Astrocyte (in vitro differentiated cells and primary cell): ENCODE results near the gene FAM222A. TPM values are rescaled to one million over a fixed set of nuclear protein-coding genes. Genes with fewer than 3 reads are reported as not detected.

ENCODE experiments used
- DNase-seq: peaks from one replicate; pipeline ENCODE4 v3.0.0-alpha.2; 2010; ENCODE audit warnings: low read depth
- FAIRE-seq: peaks from 2 replicates; lab custom pipeline; 2011; peaks lifted over from hg19 to GRCh38; lab: Jason Lieb, UNC
- H2AFZ ChIP-seq: 2 replicates; pipeline ENCODE4 v1.6.0; 2012; ENCODE audit warnings: low read depth, low read length, inconsistent platforms
- H3K27ac ChIP-seq: 2 replicates; pipeline ENCODE4 v1.5.1; 2011; ENCODE audit warnings: low read depth, low read length, inconsistent platforms
- H3K27me3 ChIP-seq: 2 replicates; pipeline ENCODE4 v1.6.0; 2011; ENCODE audit warnings: low read length, inconsistent platforms; ENCODE audit not compliant: insufficient read depth
- H3K36me3 ChIP-seq: 2 replicates; pipeline ENCODE4 v1.5.1; 2011; ENCODE audit warnings: low read length, inconsistent platforms; ENCODE audit not compliant: insufficient read depth
- H3K4me1 ChIP-seq: 2 replicates; pipeline ENCODE4 v1.5.1; 2011; ENCODE audit warnings: low read length, inconsistent platforms; ENCODE audit not compliant: insufficient read depth
- H3K4me2 ChIP-seq: 2 replicates; pipeline ENCODE4 v1.6.0; 2012; ENCODE audit warnings: low read length, inconsistent platforms
- H3K4me3 ChIP-seq: 2 replicates; pipeline ENCODE4 v1.5.1; 2011; ENCODE audit warnings: low read depth, mild to moderate bottlenecking, low read length, inconsistent platforms; ENCODE audit not compliant: insufficient read depth
- H3K79me2 ChIP-seq: 2 replicates; pipeline ENCODE4 v1.6.0; 2012; ENCODE audit warnings: mild to moderate bottlenecking, low read length, inconsistent platforms; ENCODE audit not compliant: insufficient read depth
- H3K9ac ChIP-seq: 2 replicates; pipeline ENCODE4 v1.6.0; 2012; ENCODE audit warnings: mild to moderate bottlenecking, low read length, inconsistent platforms
- H3K9me3 ChIP-seq: 2 replicates; pipeline ENCODE4 v1.5.1; 2012; ENCODE audit warnings: low read depth, mild to moderate bottlenecking, low read length, inconsistent platforms; ENCODE audit not compliant: insufficient read depth
- H4K20me1 ChIP-seq: 2 replicates; pipeline ENCODE4 v1.6.0; 2012; ENCODE audit warnings: low read length, inconsistent platforms; ENCODE audit not compliant: insufficient read depth
- H3K27ac Mint-ChIP-seq: one replicate; pipeline ENCODE4 v1.8.0; 2021; ENCODE audit warnings: mild to moderate bottlenecking, mixed read lengths; ENCODE audit not compliant: unreplicated experiment
- H3K27me3 Mint-ChIP-seq: one replicate; pipeline ENCODE4 v1.8.0; 2021; ENCODE audit warnings: low read depth, mixed read lengths; ENCODE audit not compliant: unreplicated experiment
- H3K36me3 Mint-ChIP-seq: one replicate; pipeline ENCODE4 v1.8.0; 2021; ENCODE audit warnings: low read depth, mixed read lengths; ENCODE audit not compliant: unreplicated experiment
- H3K4me1 Mint-ChIP-seq: one replicate; pipeline ENCODE4 v1.8.0; 2021; ENCODE audit warnings: low read depth, mixed read lengths; ENCODE audit not compliant: unreplicated experiment
- H3K4me3 Mint-ChIP-seq: one replicate; pipeline ENCODE4 v1.8.0; 2021; ENCODE audit warnings: mild to moderate bottlenecking, moderate library complexity, mixed read lengths; ENCODE audit not compliant: unreplicated experiment
- H3K9me3 Mint-ChIP-seq: one replicate; pipeline ENCODE4 v1.8.0; 2021; ENCODE audit warnings: mild to moderate bottlenecking, mixed read lengths; ENCODE audit not compliant: unreplicated experiment
- EZH2 ChIP-seq: IDR thresholded peaks from 2 replicates; pipeline ENCODE4 v1.6.1; 2012; ENCODE audit warnings: mild to moderate bottlenecking, low read length, inconsistent platforms; ENCODE audit not compliant: insufficient read depth
- total RNA-seq: library from RNA; stranded (reverse); gene quantifications from 2 replicates; pipeline ENCODE4 v1.2.1, GENCODE V29; 2021
- TF ChIP-seq, protein P1 (sequence below): IDR thresholded peaks from 2 replicates; pipeline ENCODE4 v1.5.1; 2011; ENCODE audit warnings: low read depth, mild to moderate bottlenecking, inconsistent platforms, low read length, moderate library complexity; ENCODE audit not compliant: insufficient read depth

FAM222A gene
- total RNA-seq, 1 donor from 2014 or later, result 1.2 TPM

DNA sequence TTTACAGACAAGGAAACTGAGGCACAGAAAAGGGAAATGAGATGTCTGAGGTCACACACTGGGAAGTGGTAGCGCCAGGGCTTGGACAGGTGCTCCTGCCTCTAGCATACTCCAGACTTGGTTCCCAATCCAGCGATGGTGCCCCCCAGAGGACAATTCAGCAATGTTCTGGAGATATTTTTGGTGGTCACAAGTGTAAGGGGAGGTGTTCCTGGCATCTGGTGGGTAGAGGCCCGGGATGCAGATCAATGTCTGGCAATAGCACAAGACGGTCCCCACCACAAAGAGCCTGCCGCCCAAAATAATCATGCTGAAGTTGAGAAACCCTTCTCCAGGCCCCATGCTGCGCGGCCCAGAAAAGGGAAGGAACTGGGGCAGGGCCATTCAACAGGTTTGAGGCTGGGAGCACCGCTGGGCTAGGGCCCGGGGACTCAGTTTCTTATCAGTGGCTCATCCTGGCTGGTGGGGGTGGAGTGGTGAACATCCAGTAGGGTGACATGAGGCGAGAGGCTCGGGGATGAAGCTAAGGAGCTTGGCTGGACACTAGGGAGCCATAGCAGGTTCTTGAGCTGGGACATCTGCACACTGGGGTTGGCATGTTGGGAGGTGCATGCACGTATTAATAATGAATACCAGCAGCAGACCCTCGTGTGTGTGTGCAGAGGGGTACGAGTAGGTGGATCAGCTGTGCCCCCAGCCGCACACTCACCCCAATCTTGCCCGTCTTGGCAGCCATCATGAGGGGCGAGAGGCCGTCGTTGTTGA lies 84.5 kb downstream of the FAM222A start:
- H3K4me2 ChIP-seq, result no peak overlapping the region
- no peak overlapping the region for H3K27ac Mint-ChIP-seq
- H3K36me3 ChIP-seq, result no peaks in the 10 kb centered on the region
- no peaks in the 10 kb centered on the region for H3K9me3 ChIP-seq
- H3K27me3 ChIP-seq, result no peaks in the 10 kb centered on the region
- FAIRE-seq (no peak), DNase-seq (no peak)
- no peak overlapping the region for H3K4me3 ChIP-seq
- H3K4me1 Mint-ChIP-seq, result no peaks in the 10 kb centered on the region
- no peak overlapping the region for H3K9ac ChIP-seq
- peaks cover 3% of the 10 kb centered on the region for H3K4me1 ChIP-seq
- no peaks in the 10 kb centered on the region for H3K79me2 ChIP-seq
- H4K20me1 ChIP-seq, result no peaks in the 10 kb centered on the region
- H3K27ac ChIP-seq, result no peak overlapping the region
- no peaks in the 10 kb centered on the region for H3K36me3 Mint-ChIP-seq
- TF ChIP-seq, protein P1, sequence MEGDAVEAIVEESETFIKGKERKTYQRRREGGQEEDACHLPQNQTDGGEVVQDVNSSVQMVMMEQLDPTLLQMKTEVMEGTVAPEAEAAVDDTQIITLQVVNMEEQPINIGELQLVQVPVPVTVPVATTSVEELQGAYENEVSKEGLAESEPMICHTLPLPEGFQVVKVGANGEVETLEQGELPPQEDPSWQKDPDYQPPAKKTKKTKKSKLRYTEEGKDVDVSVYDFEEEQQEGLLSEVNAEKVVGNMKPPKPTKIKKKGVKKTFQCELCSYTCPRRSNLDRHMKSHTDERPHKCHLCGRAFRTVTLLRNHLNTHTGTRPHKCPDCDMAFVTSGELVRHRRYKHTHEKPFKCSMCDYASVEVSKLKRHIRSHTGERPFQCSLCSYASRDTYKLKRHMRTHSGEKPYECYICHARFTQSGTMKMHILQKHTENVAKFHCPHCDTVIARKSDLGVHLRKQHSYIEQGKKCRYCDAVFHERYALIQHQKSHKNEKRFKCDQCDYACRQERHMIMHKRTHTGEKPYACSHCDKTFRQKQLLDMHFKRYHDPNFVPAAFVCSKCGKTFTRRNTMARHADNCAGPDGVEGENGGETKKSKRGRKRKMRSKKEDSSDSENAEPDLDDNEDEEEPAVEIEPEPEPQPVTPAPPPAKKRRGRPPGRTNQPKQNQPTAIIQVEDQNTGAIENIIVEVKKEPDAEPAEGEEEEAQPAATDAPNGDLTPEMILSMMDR, result no peak
- TF ChIP-seq EZH2, result no peak
- H3K9me3 Mint-ChIP-seq, result no peaks in the 10 kb centered on the region
- no peaks in the 10 kb centered on the region for H3K27me3 Mint-ChIP-seq
- no peak overlapping the region for H3K4me3 Mint-ChIP-seq
- H2AFZ ChIP-seq, result no peak overlapping the region

DNA sequence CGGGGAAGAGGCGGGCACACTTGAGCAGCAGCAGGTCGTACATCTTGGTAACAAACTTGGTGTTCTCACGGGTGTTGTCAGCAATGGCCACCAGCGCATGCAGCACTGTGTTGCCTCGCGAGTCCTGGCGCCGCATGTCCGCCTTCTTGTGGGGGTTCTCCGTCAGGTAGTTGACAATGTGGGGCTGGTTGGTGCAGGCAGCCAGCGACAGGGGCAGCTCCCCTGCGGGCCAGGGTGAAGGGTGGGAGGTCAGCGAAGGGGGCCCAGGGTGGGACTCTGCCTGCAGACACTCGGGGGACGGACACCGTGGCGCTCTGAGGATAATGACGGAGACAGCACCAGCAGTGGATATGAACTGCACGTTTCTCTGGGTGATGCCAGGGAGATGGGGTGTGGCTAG lies 85.1 kb downstream of the FAM222A start:
- no peaks in the 10 kb centered on the region for H3K36me3 Mint-ChIP-seq
- H3K27me3 Mint-ChIP-seq, result no peaks in the 10 kb centered on the region
- H4K20me1 ChIP-seq, result no peaks in the 10 kb centered on the region

More for the DNA sequence above, 85.1 kb downstream of the FAM222A start:
- H3K79me2 ChIP-seq, result no peaks in the 10 kb centered on the region
- H3K27me3 ChIP-seq, result no peaks in the 10 kb centered on the region
- DNase-seq (no peak), FAIRE-seq (no peak)
- H2AFZ ChIP-seq, result no peak overlapping the region
- H3K4me3 ChIP-seq, result no peak overlapping the region
- H3K4me2 ChIP-seq, result no peak overlapping the region
- no peak overlapping the region for H3K27ac ChIP-seq
- TF ChIP-seq EZH2, result no peak
- TF ChIP-seq, protein P1, result no peak
- no peaks in the 10 kb centered on the region for H3K36me3 ChIP-seq
- peaks cover 3% of the 10 kb centered on the region for H3K4me1 ChIP-seq
- no peak overlapping the region for H3K9ac ChIP-seq
- Mint-ChIP-seq H3K4me1 (no peaks in the 10 kb centered on the region), H3K4me3 (no peak overlapping the region), H3K27ac (no peak overlapping the region), H3K9me3 (no peaks in the 10 kb centered on the region)
- no peaks in the 10 kb centered on the region for H3K9me3 ChIP-seq
